Measurements from ENCODE around the gene TNIP2. TPM values are rescaled to one million over a fixed set of nuclear protein-coding genes. Genes with fewer than 3 reads are reported as not detected.
"Not testable (repeated sequence)": the region's sequence is repeated elsewhere in the genome, so short reads cannot be mapped to it uniquely, and the experiment has no call there.

The TNIP2 gene
- total and polyA plus RNA-seq, 9 donors: 6.4 to 43.2 (median 30.5) TPM

- no peak for DNase-seq
- WGBS, 3 donors: 89 to 95% (median 89%) methylated on average over 5 of the region's 5 CpGs
- no peak overlapping the region for H3K27ac ChIP-seq
- H3K4me1 ChIP-seq (ENCODE audit: insufficient read depth): peaks cover 2% of the 10 kb centered on the region
- TF ChIP-seq POLR2A (IDR thresholded peaks at IDR 0.05): no peak
- H3K27me3 ChIP-seq: no peaks in the 10 kb centered on the region
- no peaks in the 10 kb centered on the region for H3K36me3 ChIP-seq
- H3K9me3 ChIP-seq: no peaks in the 10 kb centered on the region
- intact Hi-C loops (cut with DNase I): loop anchor here in 2 of 4 donors (10.0 kb wide), 1 partner anchor 168 kb away; no protein-coding TSS in a partner anchor
- no peak overlapping the region for H3K4me3 ChIP-seq
Measured at GRCh38 chr4:2767046-2767704, 11.0 kb upstream of the TNIP2 start.

GRCh38 chr4:2765832-2766526 lies 9.8 kb upstream of the TNIP2 start:
- intact Hi-C loops (cut with DNase I): loop anchor here in 2 of 4 donors (10.0 kb wide), 1 partner anchor 169 kb away; no protein-coding TSS in a partner anchor
- DNase-seq: no peak
- H3K4me3 ChIP-seq: no peak overlapping the region
- TF ChIP-seq CTCF (IDR thresholded peaks at IDR 0.05) (no peak), POLR2A (IDR thresholded peaks at IDR 0.05) (no peak)
- WGBS, 3 donors: 91 to 93% (median 91%) methylated on average over 12 of the region's 12 CpGs
- no peaks in the 10 kb centered on the region for H3K27me3 ChIP-seq
- H3K9me3 ChIP-seq: no peaks in the 10 kb centered on the region
- H3K27ac ChIP-seq: no peak overlapping the region
- peaks cover 2% of the 10 kb centered on the region for H3K4me1 ChIP-seq (ENCODE audit: insufficient read depth)
- H3K36me3 ChIP-seq: no peaks in the 10 kb centered on the region

- H3K4me3 ChIP-seq: peak overlapping the region; percentile 47
- 31 to 62% (median 46%) methylated on average over 17 to 23 of the region's 23 CpGs for WGBS, 3 donors
- intact Hi-C loops (cut with DNase I): loop anchor here (2.0 to 10.0 kb wide), 4 partner anchors 169 to 273 kb away; no protein-coding TSS in a partner anchor
- peak overlapping the region in 1 of 2 donors; percentile 29 for H3K27ac ChIP-seq
- no peak for TF ChIP-seq CTCF (IDR thresholded peaks at IDR 0.05)
- TF ChIP-seq POLR2A (IDR thresholded peaks at IDR 0.05): no peak
- no peak for TF ChIP-seq EP300 (IDR thresholded peaks at IDR 0.05)
- peaks cover 2% of the 10 kb centered on the region for H3K4me1 ChIP-seq (ENCODE audit: insufficient read depth)
- no peaks in the 10 kb centered on the region for H3K9me3 ChIP-seq
- H3K27me3 ChIP-seq: no peaks in the 10 kb centered on the region
- no peaks in the 10 kb centered on the region for H3K36me3 ChIP-seq
- peak in 1 of 5 donors; percentile 36 for DNase-seq
Measured at GRCh38 chr4:2763511-2763967, 7.4 kb upstream of the TNIP2 start.

GRCh38 chr4:2762486-2763370 lies 6.6 kb upstream of the TNIP2 start:
- WGBS, 3 donors: 95 to 97% (median 95%) methylated on average over 36 to 42 of the region's 42 CpGs
- intact Hi-C loops (cut with DNase I): loop anchor here (2.0 to 10.0 kb wide), 4 partner anchors 170 to 274 kb away; no protein-coding TSS in a partner anchor
- not testable (repeated sequence) for H3K9me3 ChIP-seq; H3K36me3 ChIP-seq; H3K27me3 ChIP-seq; H3K4me1 ChIP-seq (ENCODE audit: insufficient read depth); H3K27ac ChIP-seq; H3K4me3 ChIP-seq
- DNase-seq: peak in 1 of 5 donors; percentile 27

- Histone ChIP-seq H3K27ac (no peak overlapping the region), H3K9me3 (no peaks in the 10 kb centered on the region), H3K4me1 (ENCODE audit: insufficient read depth) (peaks cover 2% of the 10 kb centered on the region), H3K4me3 (no peak overlapping the region), H3K36me3 (no peaks in the 10 kb centered on the region), H3K27me3 (no peaks in the 10 kb centered on the region)
- intact Hi-C loops (cut with DNase I): loop anchor here (2.0 to 10.0 kb wide), 4 partner anchors 170 to 275 kb away; no protein-coding TSS in a partner anchor
- TF ChIP-seq POLR2A (IDR thresholded peaks at IDR 0.05): no peak
- no peak for TF ChIP-seq EP300 (IDR thresholded peaks at IDR 0.05)
- no peak for TF ChIP-seq CTCF (IDR thresholded peaks at IDR 0.05)
- WGBS, 3 donors: 69 to 74% (median 72%) methylated on average over 5 of the region's 5 CpGs
- DNase-seq: peak in 1 of 5 donors; percentile 17
Measured at GRCh38 chr4:2762048-2762447, 5.9 kb upstream of the TNIP2 start.

All from ovary (tissue), 9 donors.